Measurements from ENCODE around the gene FAM90A26.
"Not testable (repeated sequence)": the region's sequence is repeated elsewhere in the genome, so short reads cannot be mapped to it uniquely, and the experiment has no call there.

The FAM90A26 gene

GRCh38 chr4:9146967-9147366 lies 23.2 kb upstream of the FAM90A26 start:
- H3K4me3 ChIP-seq (ENCODE audit: low read depth, low read length), result no peak overlapping the region

GRCh38 chr4:9147368-9147767 lies 22.8 kb upstream of the FAM90A26 start:
- not testable (repeated sequence) for H3K4me3 ChIP-seq (ENCODE audit: low read depth, low read length); H3K36me3 ChIP-seq (ENCODE audit: control insufficient read depth in 2 of 2, insufficient read depth in 1 of 2, low read length in 2 of 2); H3K9me3 ChIP-seq (ENCODE audit: control insufficient read depth, insufficient read depth, low read depth, low read length); H3K27ac ChIP-seq (ENCODE audit: extremely low read depth, low read depth, low read length); H3K4me1 ChIP-seq (ENCODE audit: control insufficient read depth, insufficient read depth, low read length)
- CTCF ChIA-PET, result interaction anchor here (0.6 kb wide), 1 partner anchor 33 kb away, joined by 5 read pairs; no protein-coding TSS in a partner anchor
- POLR2A ChIA-PET, result interaction anchor here (0.6 kb wide), 1 partner anchor 227 kb away, joined by 3 read pairs; no protein-coding TSS in a partner anchor

More at GRCh38 chr4:9146967-9147366, 23.2 kb upstream of the FAM90A26 start:
- H3K36me3 ChIP-seq (ENCODE audit: control insufficient read depth in 2 of 2, insufficient read depth in 1 of 2, low read length in 2 of 2), result no peaks in the 10 kb centered on the region
- ChIA-PET CTCF (interaction anchor here (0.6 kb wide), 1 partner anchor 33 kb away, joined by 5 read pairs; no protein-coding TSS in a partner anchor), POLR2A (no interaction called here)
- no peaks in the 10 kb centered on the region for H3K4me1 ChIP-seq (ENCODE audit: control insufficient read depth, insufficient read depth, low read length)
- H3K27ac ChIP-seq (ENCODE audit: extremely low read depth, low read depth, low read length), result no peak overlapping the region
- TF ChIP-seq ZNF449 (tag by site-specific recombination; IDR thresholded peaks at IDR 0.05) (no peak), RBAK (tag by site-specific recombination; IDR thresholded peaks at IDR 0.05) (no peak), ZNF112 (tag by site-specific recombination; IDR thresholded peaks at IDR 0.05) (no peak), ZBTB26 (tag by site-specific recombination; optimal IDR thresholded peaks at IDR 0.05) (no peak), ZNF837 (tag by site-specific recombination; IDR thresholded peaks at IDR 0.05) (no peak), ZNF843 (tag by site-specific recombination; IDR thresholded peaks at IDR 0.05) (no peak), MEIS1 (CRISPR knock-in tag; IDR thresholded peaks at IDR 0.05; ENCODE audit: borderline replicate concordance) (no peak), ZNF140 (tag by site-specific recombination; IDR thresholded peaks at IDR 0.05) (no peak), ZIC2 (tag by site-specific recombination; IDR thresholded peaks at IDR 0.05) (no peak), AEBP2 (tag by site-specific recombination; IDR thresholded peaks at IDR 0.05; ENCODE audit: borderline replicate concordance) (no peak), ZNF473 (tag by site-specific recombination; IDR thresholded peaks at IDR 0.05) (no peak), ZNF280D (tag by site-specific recombination; IDR thresholded peaks at IDR 0.05) (no peak), ZBTB10 (tag by site-specific recombination; IDR thresholded peaks at IDR 0.05) (no peak)
- H3K9me3 ChIP-seq (ENCODE audit: control insufficient read depth, insufficient read depth, low read depth, low read length), result no peaks in the 10 kb centered on the region

GRCh38 chr4:9148611-9149409 lies 21.4 kb upstream of the FAM90A26 start:
- CTCF ChIA-PET; H3K4me3 ChIP-seq (ENCODE audit: low read depth, low read length); H3K9me3 ChIP-seq (ENCODE audit: control insufficient read depth, insufficient read depth, low read depth, low read length); H3K27ac ChIP-seq (ENCODE audit: extremely low read depth, low read depth, low read length); H3K36me3 ChIP-seq (ENCODE audit: control insufficient read depth in 2 of 2, insufficient read depth in 1 of 2, low read length in 2 of 2); H3K4me1 ChIP-seq (ENCODE audit: control insufficient read depth, insufficient read depth, low read length): not testable (repeated sequence)
- POLR2A ChIA-PET, result interaction anchor here (0.7 kb wide), 1 partner anchor 17 kb away, joined by 3 read pairs; no protein-coding TSS in a partner anchor
